Mesothelial cell of epicardium (in vitro differentiated cells): ENCODE results near the gene PROSER2. TPM values are rescaled to one million over a fixed set of nuclear protein-coding genes. Genes with fewer than 3 reads are reported as not detected.

ENCODE experiments used
- DNase-seq, 2 experiments: peaks; one replicate each; pipeline ENCODE4 v3.0.0; 2021; ENCODE audit warnings: low spot score in 2 of 2; ENCODE audit not compliant: unreplicated experiment in 2 of 2
- H3K27ac Mint-ChIP-seq: 2 replicates; pipeline ENCODE4 v1.8.0; 2021; ENCODE audit warnings: mixed read lengths
- H3K27me3 Mint-ChIP-seq: 2 replicates; pipeline ENCODE4 v1.8.0; 2021; ENCODE audit warnings: low read depth, mixed read lengths
- H3K36me3 Mint-ChIP-seq: 2 replicates; pipeline ENCODE4 v1.8.0; 2021; ENCODE audit warnings: mixed read lengths
- H3K4me1 Mint-ChIP-seq: 2 replicates; pipeline ENCODE4 v1.8.0; 2021; ENCODE audit warnings: mixed read lengths
- H3K4me3 Mint-ChIP-seq: 2 replicates; pipeline ENCODE4 v1.8.0; 2021; ENCODE audit warnings: mild to moderate bottlenecking, moderate library complexity, mixed read lengths
- H3K9me3 Mint-ChIP-seq: 2 replicates; pipeline ENCODE4 v1.8.0; 2021; ENCODE audit warnings: mixed read lengths
- total RNA-seq: library from RNA; stranded (reverse); gene quantifications from 3 replicates; pipeline ENCODE4 v1.2.1, GENCODE V29; 2021
- TF ChIP-seq, protein P1 (sequence below): fragments of 200-600 bp; sonication (generic); IDR thresholded peaks from one replicate; pipeline ENCODE4 v1.5.0; 2021; ENCODE audit warnings: antibody characterized with exemption; ENCODE audit not compliant: unreplicated experiment

Gene PROSER2
- total RNA-seq, 1 donor from 2014 or later: 17.8 TPM

- Mint-ChIP-seq H3K36me3 (peaks cover 35% of the 10 kb centered on the region), H3K4me1 (no peaks in the 10 kb centered on the region), H3K27ac (no peak overlapping the region), H3K9me3 (no peaks in the 10 kb centered on the region), H3K4me3 (no peak overlapping the region), H3K27me3 (no peaks in the 10 kb centered on the region)
- no peak for DNase-seq
- TF ChIP-seq, protein P1, sequence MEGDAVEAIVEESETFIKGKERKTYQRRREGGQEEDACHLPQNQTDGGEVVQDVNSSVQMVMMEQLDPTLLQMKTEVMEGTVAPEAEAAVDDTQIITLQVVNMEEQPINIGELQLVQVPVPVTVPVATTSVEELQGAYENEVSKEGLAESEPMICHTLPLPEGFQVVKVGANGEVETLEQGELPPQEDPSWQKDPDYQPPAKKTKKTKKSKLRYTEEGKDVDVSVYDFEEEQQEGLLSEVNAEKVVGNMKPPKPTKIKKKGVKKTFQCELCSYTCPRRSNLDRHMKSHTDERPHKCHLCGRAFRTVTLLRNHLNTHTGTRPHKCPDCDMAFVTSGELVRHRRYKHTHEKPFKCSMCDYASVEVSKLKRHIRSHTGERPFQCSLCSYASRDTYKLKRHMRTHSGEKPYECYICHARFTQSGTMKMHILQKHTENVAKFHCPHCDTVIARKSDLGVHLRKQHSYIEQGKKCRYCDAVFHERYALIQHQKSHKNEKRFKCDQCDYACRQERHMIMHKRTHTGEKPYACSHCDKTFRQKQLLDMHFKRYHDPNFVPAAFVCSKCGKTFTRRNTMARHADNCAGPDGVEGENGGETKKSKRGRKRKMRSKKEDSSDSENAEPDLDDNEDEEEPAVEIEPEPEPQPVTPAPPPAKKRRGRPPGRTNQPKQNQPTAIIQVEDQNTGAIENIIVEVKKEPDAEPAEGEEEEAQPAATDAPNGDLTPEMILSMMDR: no peak
Measured at GRCh38 chr10:11853468-11853867, 30.3 kb downstream of the PROSER2 start.

DNA sequence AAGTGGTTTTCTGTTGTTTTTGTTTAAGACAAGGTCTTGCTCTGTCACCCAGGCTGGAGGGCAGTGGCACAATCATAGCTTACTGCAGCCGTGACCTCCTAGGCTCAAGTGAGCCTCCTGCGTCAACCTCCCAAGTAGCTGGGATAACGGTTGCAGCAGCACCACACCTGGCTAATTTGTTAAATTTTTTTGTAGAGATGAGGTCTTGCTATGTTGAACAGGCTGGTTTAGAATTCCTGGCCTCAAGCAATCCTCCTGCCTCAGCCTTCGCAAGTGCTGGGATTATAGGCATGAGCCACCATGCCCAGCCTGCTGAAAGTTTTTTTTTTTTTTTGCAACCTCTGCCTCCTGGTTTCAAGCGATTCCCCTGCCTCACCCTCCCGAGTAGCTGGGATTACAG lies 31.1 kb downstream of the PROSER2 start:
- no peak for DNase-seq

DNA sequence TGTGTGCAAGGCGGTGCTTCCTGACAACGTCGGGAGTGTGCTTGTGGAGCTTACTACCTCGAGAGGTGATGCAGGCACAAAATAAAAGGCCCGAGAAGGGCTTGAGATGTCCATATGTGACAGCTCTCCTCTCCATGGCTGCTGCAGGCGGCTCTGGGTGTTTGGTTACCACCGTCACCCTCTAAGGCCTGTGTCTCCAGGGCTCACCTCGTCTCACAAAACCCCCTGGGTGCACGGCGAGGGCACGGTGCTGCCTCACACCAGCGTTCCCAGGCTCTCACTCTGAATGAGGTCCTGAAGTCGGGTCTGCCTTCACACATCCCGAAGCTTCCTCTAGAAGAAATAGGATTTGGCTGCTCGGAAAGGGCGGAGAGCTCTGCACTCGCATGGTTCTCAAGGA lies 32.9 kb downstream of the PROSER2 start:
- Mint-ChIP-seq H3K27ac (no peak overlapping the region), H3K9me3 (no peaks in the 10 kb centered on the region), H3K4me3 (no peak overlapping the region), H3K27me3 (no peaks in the 10 kb centered on the region), H3K4me1 (no peaks in the 10 kb centered on the region), H3K36me3 (peaks cover 30% of the 10 kb centered on the region)
- DNase-seq: no peak
- TF ChIP-seq, protein P1: no peak

More for the DNA sequence above, 31.1 kb downstream of the PROSER2 start:
- H3K9me3 Mint-ChIP-seq: no peaks in the 10 kb centered on the region
- H3K4me1 Mint-ChIP-seq: no peaks in the 10 kb centered on the region
- TF ChIP-seq, protein P1: no peak
- no peak overlapping the region for H3K27ac Mint-ChIP-seq
- no peak overlapping the region for H3K4me3 Mint-ChIP-seq
- peaks cover 30% of the 10 kb centered on the region for H3K36me3 Mint-ChIP-seq
- no peaks in the 10 kb centered on the region for H3K27me3 Mint-ChIP-seq

DNA sequence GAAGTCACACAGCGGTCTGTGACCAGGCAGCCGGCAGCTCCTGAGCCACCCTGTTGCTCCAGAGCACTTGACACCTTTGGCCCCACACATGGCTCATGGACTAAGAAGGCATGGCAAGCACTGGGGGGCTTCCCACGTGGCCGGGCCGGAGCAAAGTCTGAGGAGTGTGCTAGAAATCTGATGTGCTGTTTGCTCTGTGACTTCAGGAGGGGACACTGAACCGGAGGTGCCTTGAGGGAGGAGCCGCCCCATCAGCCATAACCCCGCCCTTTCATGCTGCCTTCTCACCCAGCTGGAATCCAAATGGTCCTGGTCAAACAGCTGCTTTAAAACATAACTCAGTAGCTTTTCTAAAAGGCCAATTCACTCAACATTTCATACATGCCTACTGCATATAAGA lies 33.5 kb downstream of the PROSER2 start:
- Mint-ChIP-seq H3K9me3 (no peaks in the 10 kb centered on the region), H3K27ac (no peak overlapping the region), H3K36me3 (peaks cover 32% of the 10 kb centered on the region), H3K27me3 (no peaks in the 10 kb centered on the region), H3K4me3 (no peak overlapping the region), H3K4me1 (no peaks in the 10 kb centered on the region)
- DNase-seq: no peak
- TF ChIP-seq, protein P1: no peak

GRCh38 chr10:11858093-11858492 lies 34.9 kb downstream of the PROSER2 start:
- Mint-ChIP-seq H3K27me3 (no peaks in the 10 kb centered on the region), H3K27ac (no peak overlapping the region), H3K4me3 (no peak overlapping the region), H3K4me1 (no peaks in the 10 kb centered on the region), H3K9me3 (no peaks in the 10 kb centered on the region), H3K36me3 (peaks cover 32% of the 10 kb centered on the region)
- TF ChIP-seq, protein P1: no peak
- DNase-seq: no peak

DNA sequence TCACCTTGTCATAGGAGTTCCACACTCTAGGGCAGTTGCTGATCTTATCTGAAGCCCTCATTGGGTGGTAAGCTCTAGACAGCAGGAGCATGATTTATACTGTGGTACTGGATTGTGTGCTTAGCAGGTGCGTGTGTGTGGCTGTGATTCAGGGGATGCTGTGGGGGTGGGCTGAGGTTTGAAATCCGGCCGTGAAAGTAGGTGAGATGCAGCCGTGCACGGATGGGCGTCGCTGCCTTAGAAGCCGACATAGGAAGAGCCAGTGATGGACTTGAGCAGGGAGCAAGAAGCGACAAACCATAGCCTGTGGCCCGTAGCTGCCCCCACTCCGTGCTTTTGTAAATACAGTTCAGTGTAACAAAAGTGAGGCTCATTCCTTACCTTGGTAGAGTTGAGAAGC lies 38.2 kb downstream of the PROSER2 start:
- no peaks in the 10 kb centered on the region for H3K9me3 Mint-ChIP-seq
- no peak for DNase-seq
- TF ChIP-seq, protein P1: no peak
- H3K4me1 Mint-ChIP-seq: peaks cover 14% of the 10 kb centered on the region
- H3K27me3 Mint-ChIP-seq: no peaks in the 10 kb centered on the region
- no peak overlapping the region for H3K27ac Mint-ChIP-seq
- peaks cover 31% of the 10 kb centered on the region for H3K36me3 Mint-ChIP-seq
- no peak overlapping the region for H3K4me3 Mint-ChIP-seq
